Endothelial cell (in vitro differentiated cells): ENCODE measurements around the gene SFSWAP. TPM values are rescaled to one million over a fixed set of nuclear protein-coding genes. Genes with fewer than 3 reads are reported as not detected.

Source experiments
- DNase-seq: peaks from one replicate; pipeline ENCODE4 v3.0.0; 2021; ENCODE audit warnings: low spot score
- H3K27ac Mint-ChIP-seq: one replicate; pipeline ENCODE4 v1.8.0; 2021; ENCODE audit warnings: mixed read lengths, inconsistent platforms; ENCODE audit not compliant: unreplicated experiment
- H3K27me3 Mint-ChIP-seq: one replicate; pipeline ENCODE4 v1.8.0; 2021; ENCODE audit warnings: mild to moderate bottlenecking, moderate library complexity, mixed read lengths, inconsistent platforms; ENCODE audit not compliant: unreplicated experiment
- H3K36me3 Mint-ChIP-seq: one replicate; pipeline ENCODE4 v1.8.0; 2021; ENCODE audit warnings: mild to moderate bottlenecking, low read depth, mixed read lengths, inconsistent platforms; ENCODE audit not compliant: unreplicated experiment
- H3K4me1 Mint-ChIP-seq: one replicate; pipeline ENCODE4 v1.8.0; 2021; ENCODE audit warnings: mild to moderate bottlenecking, mixed read lengths, inconsistent platforms; ENCODE audit not compliant: unreplicated experiment
- H3K4me3 Mint-ChIP-seq: one replicate; pipeline ENCODE4 v1.8.0; 2021; ENCODE audit warnings: mild to moderate bottlenecking, mixed read lengths, inconsistent platforms; ENCODE audit not compliant: unreplicated experiment
- H3K9me3 Mint-ChIP-seq: one replicate; pipeline ENCODE4 v1.8.0; 2021; ENCODE audit warnings: mixed read lengths, inconsistent platforms; ENCODE audit not compliant: unreplicated experiment
- CTCF ChIP-seq: fragments of 200-600 bp; sonication (generic); IDR thresholded peaks from one replicate; pipeline ENCODE4 v1.5.0; 2021; ENCODE audit warnings: antibody characterized with exemption; ENCODE audit not compliant: unreplicated experiment
- total RNA-seq: library from RNA; stranded (reverse); fragmentation: NEBNext Ultra II Directional; extraction: Animal tissue kit (Norgen Biotek cat#: 25700); gene quantifications from one replicate; pipeline ENCODE4 v1.2.1, GENCODE V29; 2021; ENCODE audit not compliant: unreplicated experiment

The SFSWAP gene
- total RNA-seq, 1 donor from 2014 or later, result 56.3 TPM

DNA sequence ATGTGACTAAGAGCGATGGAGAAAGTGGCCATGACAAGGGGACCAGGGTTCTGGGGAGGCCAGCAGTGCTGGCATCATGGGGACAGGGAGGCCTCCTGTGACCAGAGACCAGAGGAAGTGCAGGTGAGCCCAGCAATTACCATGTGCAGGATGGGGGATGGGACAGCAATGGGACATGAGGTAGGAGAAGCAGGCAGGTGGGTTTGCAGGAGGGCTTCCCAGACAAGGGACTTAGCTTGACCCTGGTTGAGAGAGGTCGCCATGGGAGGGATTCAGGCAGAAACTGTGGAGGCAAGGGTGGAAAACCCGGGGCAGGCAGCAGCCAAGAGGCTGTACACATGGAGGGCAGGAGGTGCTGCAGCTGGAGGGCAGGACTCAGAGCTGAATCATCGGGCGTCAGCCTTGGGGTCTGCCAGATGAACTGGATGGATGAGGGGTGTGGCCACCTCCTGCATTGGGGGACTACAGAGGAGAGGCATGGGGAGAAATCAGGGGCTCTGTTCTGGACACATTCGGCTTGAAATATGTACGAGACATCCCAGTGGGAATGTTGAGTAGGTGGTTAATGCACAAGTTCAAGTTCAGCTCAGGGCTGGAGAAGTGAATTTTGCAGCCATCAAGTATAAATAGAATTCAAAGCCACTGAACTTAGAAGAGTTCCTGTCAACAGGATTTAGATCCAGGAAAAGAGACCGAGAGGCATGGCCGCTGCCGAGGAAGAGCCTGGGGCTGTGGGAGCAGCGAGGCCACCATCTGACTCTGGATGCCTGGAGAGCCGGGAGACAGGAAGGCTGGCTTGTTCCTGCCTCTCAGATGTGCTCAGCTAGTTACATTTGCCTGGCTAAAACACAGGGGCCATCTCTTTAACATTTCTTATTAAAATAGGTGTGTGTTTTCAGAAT is 36.6 kb downstream of the SFSWAP start:
- H3K4me3 Mint-ChIP-seq, result no peak overlapping the region
- TF ChIP-seq CTCF, result no peak
- H3K9me3 Mint-ChIP-seq, result no peaks in the 10 kb centered on the region
- peaks cover 8% of the 10 kb centered on the region for H3K27me3 Mint-ChIP-seq
- peak; percentile 36 for DNase-seq
- H3K4me1 Mint-ChIP-seq, result peaks cover 15% of the 10 kb centered on the region
- peaks cover 56% of the 10 kb centered on the region for H3K36me3 Mint-ChIP-seq
- H3K27ac Mint-ChIP-seq, result peak overlapping the region; percentile 39

- no peak overlapping the region for H3K27ac Mint-ChIP-seq
- peaks cover 15% of the 10 kb centered on the region for H3K4me1 Mint-ChIP-seq
- TF ChIP-seq CTCF, result no peak
- no peak overlapping the region for H3K4me3 Mint-ChIP-seq
- H3K36me3 Mint-ChIP-seq, result peaks cover 53% of the 10 kb centered on the region
- no peaks in the 10 kb centered on the region for H3K9me3 Mint-ChIP-seq
- peaks cover 3% of the 10 kb centered on the region for H3K27me3 Mint-ChIP-seq
- DNase-seq, result no peak
Observed at GRCh38 chr12:131749618-131750315, 38.9 kb downstream of the SFSWAP start.

- no peak for TF ChIP-seq CTCF
- Mint-ChIP-seq H3K4me1 (peaks cover 15% of the 10 kb centered on the region), H3K36me3 (peaks cover 55% of the 10 kb centered on the region), H3K27me3 (peaks cover 3% of the 10 kb centered on the region), H3K27ac (peak overlapping the region; percentile 24), H3K4me3 (no peak overlapping the region), H3K9me3 (no peaks in the 10 kb centered on the region)
- no peak for DNase-seq
Observed at GRCh38 chr12:131751335-131751734, 40.4 kb downstream of the SFSWAP start.

- Mint-ChIP-seq H3K9me3 (no peaks in the 10 kb centered on the region), H3K27me3 (no peaks in the 10 kb centered on the region), H3K4me3 (no peak overlapping the region), H3K36me3 (peaks cover 58% of the 10 kb centered on the region), H3K4me1 (peaks cover 10% of the 10 kb centered on the region), H3K27ac (no peak overlapping the region)
- no peak for DNase-seq
- TF ChIP-seq CTCF, result no peak
Observed at GRCh38 chr12:131752451-131752850, 41.6 kb downstream of the SFSWAP start.

DNA sequence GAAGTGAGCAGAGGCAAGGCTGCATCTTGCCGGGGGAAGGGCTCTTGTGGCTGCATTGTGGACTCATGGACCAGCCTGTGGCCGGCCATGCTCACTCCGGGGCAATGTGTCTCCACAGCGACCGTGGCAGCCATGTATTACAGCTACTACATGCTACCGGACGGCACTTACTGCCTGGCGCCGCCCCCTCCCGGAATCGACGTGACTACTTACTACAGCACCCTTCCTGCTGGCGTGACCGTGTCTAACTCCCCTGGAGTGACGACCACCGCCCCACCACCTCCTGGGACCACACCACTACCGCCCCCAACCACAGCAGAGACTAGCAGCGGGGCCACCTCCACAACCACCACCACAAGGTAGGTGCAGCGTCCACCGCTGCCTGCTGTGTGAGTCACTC is 42.1 kb downstream of the SFSWAP start:
- H3K27ac Mint-ChIP-seq, result no peak overlapping the region
- DNase-seq, result no peak
- TF ChIP-seq CTCF, result no peak
- H3K4me3 Mint-ChIP-seq, result peak overlapping the region; percentile 34
- H3K4me1 Mint-ChIP-seq, result peaks cover 5% of the 10 kb centered on the region
- peaks cover 63% of the 10 kb centered on the region for H3K36me3 Mint-ChIP-seq
- no peaks in the 10 kb centered on the region for H3K9me3 Mint-ChIP-seq
- H3K27me3 Mint-ChIP-seq, result no peaks in the 10 kb centered on the region
